ENCODE results near the gene SH2D2A.

Gene SH2D2A

GRCh38 chr1:156828400-156829124 is 11.9 kb upstream of the SH2D2A start:
- no peak for DNase-seq (ENCODE audit: low read depth in 1 of 2, low spot score in 1 of 2)

- no peak for DNase-seq (ENCODE audit: low read depth in 1 of 2, low spot score in 1 of 2)
Measured at GRCh38 chr1:156826630-156827029, 10.0 kb upstream of the SH2D2A start.

- no peak for DNase-seq (ENCODE audit: low read depth in 1 of 2, low spot score in 1 of 2)
Measured at GRCh38 chr1:156823210-156823790, 6.7 kb upstream of the SH2D2A start.

- no peak for DNase-seq (ENCODE audit: low read depth in 1 of 2, low spot score in 1 of 2)
Measured at GRCh38 chr1:156822680-156823079, 6.0 kb upstream of the SH2D2A start.

- no peak for DNase-seq (ENCODE audit: low read depth in 1 of 2, low spot score in 1 of 2)
Measured at GRCh38 chr1:156821801-156822200, 5.2 kb upstream of the SH2D2A start.

GRCh38 chr1:156815961-156816422 is 656 bp downstream of the SH2D2A start:
- DNase-seq (ENCODE audit: low read depth in 1 of 2, low spot score in 1 of 2), result no peak

- no peak for DNase-seq (ENCODE audit: low read depth in 1 of 2, low spot score in 1 of 2)
Measured at GRCh38 chr1:156815307-156815826, 1.3 kb downstream of the SH2D2A start.

- DNase-seq (ENCODE audit: low read depth in 1 of 2, low spot score in 1 of 2), result no peak
Measured at GRCh38 chr1:156814571-156815260, 1.9 kb downstream of the SH2D2A start.

- peak; percentile 52 to 61 for DNase-seq (ENCODE audit: low read depth in 1 of 2, low spot score in 1 of 2)
Measured at GRCh38 chr1:156813750-156814570, 2.7 kb downstream of the SH2D2A start.

GRCh38 chr1:156813298-156813697 is 3.4 kb downstream of the SH2D2A start:
- no peak for DNase-seq (ENCODE audit: low read depth in 1 of 2, low spot score in 1 of 2)

- no peak for DNase-seq (ENCODE audit: low read depth in 1 of 2, low spot score in 1 of 2)
Measured at GRCh38 chr1:156812293-156812990, 4.2 kb downstream of the SH2D2A start.

- no peak for DNase-seq (ENCODE audit: low read depth in 1 of 2, low spot score in 1 of 2)
Measured at GRCh38 chr1:156811168-156811567, 5.5 kb downstream of the SH2D2A start.

- DNase-seq (ENCODE audit: low read depth in 1 of 2, low spot score in 1 of 2), result no peak
Measured at GRCh38 chr1:156809711-156810366, 6.8 kb downstream of the SH2D2A start.

- no peak for DNase-seq (ENCODE audit: low read depth in 1 of 2, low spot score in 1 of 2)
Measured at GRCh38 chr1:156809281-156809680, 7.4 kb downstream of the SH2D2A start.

- DNase-seq (ENCODE audit: low read depth in 1 of 2, low spot score in 1 of 2), result no peak
Measured at GRCh38 chr1:156808186-156809030, 8.2 kb downstream of the SH2D2A start.

GRCh38 chr1:156807627-156808026 is 9.0 kb downstream of the SH2D2A start:
- no peak for DNase-seq (ENCODE audit: low read depth in 1 of 2, low spot score in 1 of 2)

- no peak for DNase-seq (ENCODE audit: low read depth in 1 of 2, low spot score in 1 of 2)
Measured at GRCh38 chr1:156806512-156807440, 9.9 kb downstream of the SH2D2A start.

Data from activated CD4-positive, alpha-beta T cell treated with anti-CD3 and anti-CD28 coated beads, Interleukin-2, amount 50 U/mL, for 24 hours (primary cell).